AG04450 (cell line): ENCODE data around the gene UXS1. TPM values are rescaled to one million over a fixed set of nuclear protein-coding genes. Genes with fewer than 3 reads are reported as not detected.

Experiments used
- CTCF ChIA-PET: fragments of 300-600, 350-600 bp; formaldehyde crosslinking; extraction: SDS; loops from one replicate; lab custom pipeline; 2022; ENCODE audit warnings: antibody characterized with exemption, inconsistent platforms; lab: Charles Lee
- POLR2A ChIA-PET: fragments of 350-600 bp; formaldehyde crosslinking; extraction: SDS; loops from one replicate; lab custom pipeline; 2021; ENCODE audit warnings: antibody characterized with exemption, inconsistent platforms; lab: Yijun Ruan, JAX
- DNase-seq: peaks from one replicate; pipeline ENCODE4 v3.0.0-alpha.2; 2011; ENCODE audit warnings: low read depth, low spot score
- H3K27ac ChIP-seq: one replicate; pipeline ENCODE4 v1.5.1; 2012; ENCODE audit warnings: low read depth, low read length, control low read depth
- H3K27me3 ChIP-seq: one replicate; pipeline ENCODE4 v1.6.0; 2012; ENCODE audit warnings: low read length; ENCODE audit not compliant: control insufficient read depth, insufficient read depth
- H3K4me3 ChIP-seq: 2 replicates; pipeline ENCODE4 v1.5.1; 2011; ENCODE audit warnings: mild to moderate bottlenecking, low read depth, low read length, control low read depth
- H3K9me3 ChIP-seq: 2 replicates; pipeline ENCODE4 v1.5.1; 2012; ENCODE audit warnings: low read length; ENCODE audit not compliant: control insufficient read depth, insufficient read depth
- CTCF ChIP-seq: IDR thresholded peaks from 2 replicates; pipeline ENCODE4 v1.5.1; 2011; ENCODE audit warnings: low read depth, low read length, control low read depth, inconsistent platforms
- polyA plus RNA-seq: library from polyadenylated mRNA; depleted of rRNA; stranded (reverse); fragments of >200 nt; gene quantifications from 2 replicates; pipeline ENCODE4 v1.2.3, GENCODE V29; 2011

UXS1 gene
- polyA plus RNA-seq, 1 experiment, result 53.2 TPM

GRCh38 chr2:106059416-106060065 is 134.6 kb downstream of the UXS1 start:
- Histone ChIP-seq H3K27me3 (peaks cover 17% of the 10 kb centered on the region), H3K4me3 (no peak overlapping the region), H3K9me3 (no peaks in the 10 kb centered on the region), H3K27ac (no peak overlapping the region)
- ChIA-PET CTCF (no interaction called here), POLR2A (no interaction called here)
- no peak for DNase-seq
- no peak for TF ChIP-seq CTCF

GRCh38 chr2:106058469-106059137 is 135.5 kb downstream of the UXS1 start:
- no peak overlapping the region for H3K27ac ChIP-seq
- no peak for DNase-seq
- peaks cover 11% of the 10 kb centered on the region for H3K27me3 ChIP-seq
- no peaks in the 10 kb centered on the region for H3K9me3 ChIP-seq
- H3K4me3 ChIP-seq, result no peak overlapping the region
- no peak for TF ChIP-seq CTCF
- POLR2A ChIA-PET, result no interaction called here
- CTCF ChIA-PET, result no interaction called here

- Histone ChIP-seq H3K27me3 (peaks cover 8% of the 10 kb centered on the region), H3K4me3 (no peak overlapping the region), H3K27ac (no peak overlapping the region), H3K9me3 (no peaks in the 10 kb centered on the region)
- ChIA-PET CTCF (no interaction called here), POLR2A (no interaction called here)
- no peak for DNase-seq
- no peak for TF ChIP-seq CTCF
Observed at GRCh38 chr2:106057206-106057605, 136.9 kb downstream of the UXS1 start.

- no peaks in the 10 kb centered on the region for H3K9me3 ChIP-seq
- ChIA-PET CTCF (no interaction called here), POLR2A (no interaction called here)
- no peak overlapping the region for H3K4me3 ChIP-seq
- no peak for TF ChIP-seq CTCF
- no peak for DNase-seq
- no peaks in the 10 kb centered on the region for H3K27me3 ChIP-seq
- H3K27ac ChIP-seq, result no peak overlapping the region
Observed at GRCh38 chr2:106054880-106055655, 139.0 kb downstream of the UXS1 start.

GRCh38 chr2:106054321-106054720 is 139.8 kb downstream of the UXS1 start:
- Histone ChIP-seq H3K4me3 (no peak overlapping the region), H3K27ac (no peak overlapping the region), H3K27me3 (no peaks in the 10 kb centered on the region), H3K9me3 (no peaks in the 10 kb centered on the region)
- ChIA-PET CTCF (no interaction called here), POLR2A (no interaction called here)
- TF ChIP-seq CTCF, result no peak
- DNase-seq, result no peak
